PC-3 (cell line): ENCODE results near the gene GSTT2. TPM values are rescaled to one million over a fixed set of nuclear protein-coding genes. Genes with fewer than 3 reads are reported as not detected.

Experiments used
- ATAC-seq: fragments of 200-7000 bp; cut with Tn5 transposase; 2 replicates; pipeline ENCODE4 v1.9.1; 2020; ENCODE audit warnings: mild to moderate bottlenecking, moderate library complexity
- BruUV-seq: library from RNA; stranded (reverse); fragments of 400-500 nt; replicated peaks from 2 replicates; lab custom pipeline; 2021; lab: Mats Ljungman, UMichigan
- CTCF ChIA-PET: fragments of 300-600 bp; sonication (Branson Sonifier 250); formaldehyde crosslinking; loops from one replicate; lab custom pipeline; 2022; ENCODE audit warnings: antibody characterized with exemption; lab: Charles Lee
- POLR2A ChIA-PET: fragments of 300-600 bp; sonication (Branson Sonifier 250); formaldehyde crosslinking; loops from one replicate; lab custom pipeline; 2022; ENCODE audit warnings: antibody characterized with exemption; ENCODE audit not compliant: unreplicated experiment; lab: Charles Lee
- DNase-seq: peaks from one replicate; pipeline ENCODE4 v3.0.0-alpha.2; 2015
- H2AFZ ChIP-seq: fragments of 300-600 bp; sonication (generic); 2 replicates; pipeline ENCODE4 v1.6.0; 2016; ENCODE audit warnings: antibody characterized with exemption, low read length
- H3F3A ChIP-seq: fragments of 300-600 bp; sonication (generic); one replicate; pipeline ENCODE4 v1.6.0; 2017; ENCODE audit warnings: antibody characterized with exemption, low read length, control low read depth, mild to moderate bottlenecking; ENCODE audit not compliant: unreplicated experiment
- H3K27ac ChIP-seq: fragments of 300-600 bp; sonication (generic); 2 replicates; pipeline ENCODE4 v1.5.1; 2016; ENCODE audit warnings: mild to moderate bottlenecking, low read length
- H3K27me3 ChIP-seq: fragments of 300-600 bp; sonication (generic); 2 replicates; pipeline ENCODE4 v1.6.1; 2016; ENCODE audit warnings: low read length, mixed read lengths
- H3K36me3 ChIP-seq: fragments of 300-600 bp; sonication (generic); 2 replicates; pipeline ENCODE4 v1.6.1; 2016; ENCODE audit warnings: low read depth, mixed run types, low read length, mixed read lengths
- H3K4me1 ChIP-seq: fragments of 300-600 bp; sonication (generic); 2 replicates; pipeline ENCODE4 v1.5.1; 2016; ENCODE audit warnings: low read length; ENCODE audit not compliant: insufficient read depth
- H3K4me2 ChIP-seq: fragments of 300-600 bp; sonication (generic); 2 replicates; pipeline ENCODE4 v1.6.0; 2016; ENCODE audit warnings: low read length
- H3K4me3 ChIP-seq: fragments of 300-600 bp; sonication (generic); 2 replicates; pipeline ENCODE4 v1.5.1; 2016; ENCODE audit warnings: mild to moderate bottlenecking, low read length, mixed read lengths
- H3K79me2 ChIP-seq: fragments of 300-600 bp; sonication (generic); 2 replicates; pipeline ENCODE4 v1.6.1; 2017; ENCODE audit warnings: low read length, mixed read lengths
- H3K9ac ChIP-seq: fragments of 300-600 bp; sonication (generic); 2 replicates; pipeline ENCODE4 v1.6.0; 2016; ENCODE audit warnings: mild to moderate bottlenecking, low read length
- H3K9me2 ChIP-seq: fragments of 300-600 bp; sonication (generic); replicated peaks from 2 replicates; pipeline ENCODE4 v1.6.1; 2016; ENCODE audit warnings: mixed run types, low read length, mixed read lengths
- H3K9me3 ChIP-seq: fragments of 300-600 bp; sonication (generic); 2 replicates; pipeline ENCODE4 v1.6.1; 2016; ENCODE audit warnings: low read length, mixed read lengths
- H4K20me1 ChIP-seq: fragments of 300-600 bp; sonication (generic); 2 replicates; pipeline ENCODE4 v1.6.1; 2016; ENCODE audit warnings: low read length, mixed read lengths
- CTCF ChIP-seq: fragments of 300-600 bp; sonication (generic); conservative IDR thresholded peaks from 2 replicates; pipeline ENCODE4 v1.5.1; 2017; ENCODE audit warnings: antibody characterized with exemption, low read depth, mild to moderate bottlenecking, low read length
- EZH2 ChIP-seq: fragments of 300-600 bp; sonication (generic); IDR thresholded peaks from one replicate; pipeline ENCODE4 v1.6.1; 2017; ENCODE audit warnings: antibody characterized with exemption, mild to moderate bottlenecking, low read length; ENCODE audit not compliant: unreplicated experiment
- EZH2phosphoT487 ChIP-seq: fragments of 300-600 bp; sonication (generic); IDR thresholded peaks from 2 replicates; pipeline ENCODE4 v1.6.1; 2018; ENCODE audit warnings: mild to moderate bottlenecking, antibody characterized with exemption, low read length, borderline replicate concordance
- intact Hi-C: fragments of 100-400 bp; cut with micrococcal nuclease; formaldehyde crosslinking; loops from 2 replicates; pipeline ENCODE4 v1.9.0; 2023
- total RNA-seq: library from RNA; depleted of rRNA; stranded (reverse); fragments of >200 nt; gene quantifications from 2 replicates; pipeline ENCODE4 v1.2.3, GENCODE V29; 2014

Gene GSTT2
- total RNA-seq, 1 experiment from 2014 or later = not detected

- ATAC-seq = no peak
- no peak overlapping the region for H3K4me3 ChIP-seq
These were observed 27.5 kb downstream of the GSTT2 start for GRCh38 chr22:24007253-24008021.

GRCh38 chr22:24008022-24008283 is 28.0 kb downstream of the GSTT2 start:
- no peak for TF ChIP-seq EZH2phosphoT487
- TF ChIP-seq CTCF = no peak
- TF ChIP-seq EZH2 = no peak
- no peak overlapping the region for H3K4me2 ChIP-seq
- H2AFZ ChIP-seq = no peak overlapping the region
- no peak overlapping the region for H3K9ac ChIP-seq
- BruUV-seq = no TSS peak
- peaks cover 17% of the 10 kb centered on the region for H3K79me2 ChIP-seq
- H3K4me3 ChIP-seq = no peak overlapping the region
- H3K27ac ChIP-seq = no peak overlapping the region
- POLR2A ChIA-PET = no interaction called here
- H3K9me2 ChIP-seq = no peaks in the 10 kb centered on the region
- no peaks in the 10 kb centered on the region for H4K20me1 ChIP-seq
- no peaks in the 10 kb centered on the region for H3K4me1 ChIP-seq
- no peaks in the 10 kb centered on the region for H3K36me3 ChIP-seq
- ATAC-seq = no peak
- H3F3A ChIP-seq = no peaks in the 10 kb centered on the region
- intact Hi-C loops = no loop called here
- DNase-seq = no peak
- no peaks in the 10 kb centered on the region for H3K9me3 ChIP-seq
- H3K27me3 ChIP-seq = no peaks in the 10 kb centered on the region
- CTCF ChIA-PET = no interaction called here

More at GRCh38 chr22:24007253-24008021, 27.5 kb downstream of the GSTT2 start:
- no peaks in the 10 kb centered on the region for H4K20me1 ChIP-seq
- H3K27me3 ChIP-seq = no peaks in the 10 kb centered on the region
- H3K4me1 ChIP-seq = no peaks in the 10 kb centered on the region
- H3K9me3 ChIP-seq = no peaks in the 10 kb centered on the region
- ChIA-PET CTCF (no interaction called here), POLR2A (no interaction called here)
- TF ChIP-seq CTCF (no peak), EZH2 (no peak), EZH2phosphoT487 (no peak)
- BruUV-seq = no TSS peak
- no peak for DNase-seq
- no peak overlapping the region for H2AFZ ChIP-seq
- no peak overlapping the region for H3K9ac ChIP-seq
- H3K27ac ChIP-seq = no peak overlapping the region
- peaks cover 12% of the 10 kb centered on the region for H3K79me2 ChIP-seq
- no peak overlapping the region for H3K4me2 ChIP-seq
- no peaks in the 10 kb centered on the region for H3F3A ChIP-seq
- no peaks in the 10 kb centered on the region for H3K9me2 ChIP-seq
- intact Hi-C loops = no loop called here
- H3K36me3 ChIP-seq = no peaks in the 10 kb centered on the region
